Erythroblast (primary cell): Measurements from ENCODE around the gene TMEM131L.
A peak's percentile ranks its signal among the peaks of the same experiment; 100 is the strongest.

Experiments used
- DNase-seq, 2 experiments: peaks; one replicate each; lab custom pipeline; 2025; lab: John Stamatoyannopoulos, UW
- GATA1 ChIP-seq: IDR thresholded peaks from 2 replicates; pipeline ENCODE4 v1.6.1; 2011; ENCODE audit warnings: low read depth, mild to moderate bottlenecking, control low read depth, low read length, moderate library complexity
- POLR2A ChIP-seq: IDR thresholded peaks from 2 replicates; pipeline ENCODE4 v1.6.1; 2011; ENCODE audit warnings: mild to moderate bottlenecking, low read length

Gene TMEM131L

DNA sequence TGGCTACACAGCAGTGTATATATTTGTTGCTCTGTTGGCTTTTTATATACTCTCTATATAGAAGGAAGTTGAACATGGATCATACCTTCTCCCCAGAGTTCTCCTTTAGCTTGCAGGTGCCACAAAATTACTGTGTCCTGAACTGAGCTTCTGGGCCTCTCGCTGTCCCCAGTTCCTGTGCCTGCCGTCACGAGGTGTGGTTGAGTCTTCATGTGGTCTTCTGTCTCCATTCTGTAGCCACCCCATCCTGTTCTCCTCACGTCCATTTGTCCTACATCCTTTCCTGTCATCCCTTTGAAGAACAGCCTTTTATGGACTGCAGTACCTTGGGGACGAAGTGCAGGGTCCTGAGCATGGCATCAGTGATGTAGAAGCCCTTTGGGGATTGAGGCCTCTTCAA, 14.5 kb downstream of the TMEM131L start:
- TF ChIP-seq GATA1 (no peak), POLR2A (no peak)
- DNase-seq = no peak

GRCh38 chr4:153481478-153481877, 15.3 kb downstream of the TMEM131L start:
- DNase-seq = no peak
- no peak for TF ChIP-seq GATA1
- no peak for TF ChIP-seq POLR2A

DNA sequence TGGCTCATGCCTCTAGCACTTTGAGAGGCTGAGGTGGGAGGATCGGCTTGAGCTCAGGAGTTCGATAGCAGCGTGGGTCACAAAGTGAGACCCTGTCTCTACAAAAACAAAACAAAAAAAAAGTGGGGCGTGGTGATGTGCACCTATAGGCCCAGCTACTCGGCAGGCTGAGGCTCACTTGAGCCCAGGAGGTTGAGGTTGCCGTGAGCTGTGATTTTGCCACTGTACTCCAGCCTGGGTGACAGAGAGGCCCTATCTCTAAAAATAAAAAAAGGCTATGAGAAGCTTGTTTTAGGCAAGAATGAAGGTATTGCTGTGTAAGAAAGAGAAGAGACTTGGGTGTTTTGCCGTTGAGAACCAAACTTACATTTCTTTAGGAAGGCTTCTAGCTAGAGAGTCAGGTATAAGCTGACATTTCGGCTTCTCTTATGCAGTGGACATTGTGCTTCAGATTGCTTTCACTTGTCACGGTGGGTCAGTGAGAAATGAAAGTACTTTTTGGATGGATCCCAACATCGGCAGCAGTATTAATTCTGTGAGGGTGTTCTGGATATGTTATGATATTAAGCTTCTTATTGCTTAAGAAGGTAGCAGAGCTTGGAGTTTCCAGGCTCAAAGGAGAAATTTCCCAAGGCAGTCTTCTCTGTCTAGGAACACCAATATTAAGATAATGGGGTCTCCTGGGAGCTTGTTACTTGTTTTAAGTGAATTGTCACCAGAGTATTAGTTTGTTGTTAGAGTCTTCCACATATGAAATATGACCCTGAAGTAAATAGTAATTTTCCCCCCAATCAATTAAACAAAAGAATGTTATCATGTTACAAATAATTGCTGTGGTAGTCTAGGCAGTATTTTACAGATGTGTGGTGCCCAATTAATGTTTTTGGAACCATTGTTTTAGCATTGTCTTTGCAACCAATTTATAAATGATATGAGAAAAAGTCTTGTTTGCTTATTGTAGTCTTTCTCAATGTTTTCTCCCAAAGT, 17.6 kb downstream of the TMEM131L start:
- TF ChIP-seq GATA1 (no peak), POLR2A (no peak)
- no peak for DNase-seq

DNA sequence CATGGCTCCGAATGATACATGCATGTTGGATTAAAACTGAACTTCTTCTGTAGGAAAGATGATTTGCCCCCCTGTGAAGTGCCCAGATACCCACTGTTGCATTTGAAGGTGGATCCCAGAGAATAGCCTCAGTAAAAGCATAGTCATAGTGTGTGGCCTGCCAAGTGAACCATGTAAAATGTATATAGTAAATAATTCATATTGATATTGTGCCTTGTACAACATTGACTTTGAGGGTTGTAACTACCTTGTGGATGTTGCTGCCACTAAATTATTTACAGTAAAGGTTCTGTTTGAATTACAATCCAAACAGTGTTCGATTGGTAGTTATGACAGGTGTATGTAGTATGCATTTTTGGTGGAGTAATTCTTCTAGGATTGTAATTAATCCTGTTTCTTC, 19.2 kb downstream of the TMEM131L start:
- TF ChIP-seq POLR2A = no peak
- no peak for TF ChIP-seq GATA1
- DNase-seq = no peak

DNA sequence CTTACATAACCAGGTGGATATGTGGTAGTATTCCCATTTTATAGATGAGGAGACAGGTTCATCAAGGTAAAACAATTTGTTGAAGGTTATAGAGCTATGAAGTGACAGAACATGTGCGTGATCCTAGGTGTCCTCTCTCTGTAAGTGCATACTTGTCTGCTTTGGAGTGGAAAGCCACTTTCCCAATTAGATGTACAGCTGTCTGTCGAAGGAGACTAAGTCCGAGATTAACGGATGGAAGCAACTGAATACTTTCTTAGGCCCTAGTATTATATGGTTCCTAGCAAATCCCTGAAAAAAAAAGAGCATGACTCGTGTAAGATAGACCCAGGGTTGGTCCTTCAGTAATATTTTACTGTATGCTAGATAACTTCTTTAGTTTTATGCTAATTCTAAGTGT, 19.7 kb downstream of the TMEM131L start:
- no peak for DNase-seq

DNA sequence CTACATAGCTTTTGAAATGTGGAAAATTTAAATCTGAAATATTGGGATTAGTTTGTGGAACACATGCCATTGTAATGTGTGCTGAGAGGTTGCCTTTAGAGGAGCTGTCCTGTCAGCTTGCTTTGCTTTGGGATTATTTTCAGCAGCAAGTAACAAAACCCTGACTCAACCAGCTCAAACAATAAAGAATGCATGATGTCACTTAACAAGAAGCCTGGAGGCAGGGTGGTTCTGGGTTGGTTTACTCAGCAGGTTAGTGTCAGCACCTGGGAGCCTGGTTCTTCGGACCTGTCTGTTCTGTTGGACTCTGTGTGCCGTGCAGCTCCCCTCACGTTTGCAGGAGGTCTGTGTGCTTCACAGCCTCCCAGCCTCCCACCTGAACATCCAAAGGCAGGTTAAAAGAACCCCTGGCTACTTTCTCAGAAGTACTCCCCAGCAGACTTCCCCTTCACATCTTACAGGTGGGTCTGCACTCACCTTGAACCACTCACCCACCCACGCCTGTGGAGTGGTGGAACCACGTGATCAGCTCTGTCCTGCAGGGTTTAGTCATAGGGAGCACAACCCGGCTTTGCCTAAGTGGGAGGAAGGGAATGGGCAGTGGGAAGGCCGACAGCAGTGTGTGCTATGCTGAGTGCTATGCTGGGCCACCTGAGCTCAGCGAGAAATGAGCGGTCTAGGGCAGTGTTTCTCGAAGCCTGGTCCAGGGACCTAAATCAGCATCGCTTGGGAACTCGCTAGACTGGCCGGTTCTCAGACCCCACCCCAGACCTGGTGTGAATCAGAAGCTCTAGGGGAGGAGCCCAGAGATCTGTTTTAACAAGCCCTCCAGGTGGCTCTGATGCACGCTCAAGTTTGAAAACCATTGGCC, 20.4 kb downstream of the TMEM131L start:
- DNase-seq = no peak
- TF ChIP-seq POLR2A = no peak
- TF ChIP-seq GATA1 = no peak

More for the DNA sequence above, 19.7 kb downstream of the TMEM131L start:
- TF ChIP-seq POLR2A = no peak
- TF ChIP-seq GATA1 = no peak

DNA sequence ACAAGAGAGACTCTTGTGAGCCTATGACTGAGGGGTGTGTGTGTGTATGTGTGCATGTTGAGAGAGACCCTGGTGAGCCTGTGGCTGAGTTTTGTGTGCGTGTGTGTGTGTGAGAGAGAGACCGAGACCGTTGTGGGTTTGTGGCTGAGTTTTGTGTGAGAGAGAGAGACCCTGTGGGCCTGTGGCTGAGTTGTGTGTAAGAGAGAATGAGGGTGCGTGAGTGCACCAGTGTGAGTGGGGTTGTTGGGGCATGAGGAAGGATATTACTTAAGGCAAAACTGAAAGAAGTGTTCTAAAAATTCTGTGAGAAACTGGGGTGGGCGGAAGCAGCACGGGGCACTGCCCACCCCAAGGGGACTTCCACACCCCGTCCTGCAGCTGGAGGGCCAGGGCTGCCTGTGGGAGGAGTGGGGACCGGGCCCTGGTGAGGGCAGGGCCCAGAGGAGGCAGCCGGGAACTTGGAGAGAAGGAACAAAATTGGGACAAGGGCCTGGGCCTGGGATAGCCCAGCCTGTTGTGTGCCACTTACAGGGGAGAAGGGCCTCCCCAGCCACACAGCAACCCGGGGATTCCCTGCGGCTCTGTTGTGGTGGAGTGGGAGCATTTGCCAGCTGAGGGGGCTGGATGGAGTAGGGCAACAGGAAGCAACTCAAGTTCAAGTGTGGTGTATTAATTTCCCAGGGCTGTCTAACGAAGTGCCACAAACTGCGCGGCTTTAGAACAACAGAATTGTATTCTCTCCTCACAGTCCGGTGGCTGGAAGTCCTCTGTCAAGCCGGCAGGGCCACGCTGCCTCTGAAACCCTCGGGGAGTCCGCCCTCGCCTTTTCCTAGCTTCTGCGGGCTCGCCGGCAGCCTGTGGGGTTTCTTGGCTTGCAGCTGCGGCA, 22.1 kb downstream of the TMEM131L start:
- peak; percentile 34 to 43 for DNase-seq
- TF ChIP-seq POLR2A (no peak), GATA1 (no peak)

GRCh38 chr4:153489856-153490558, 23.8 kb downstream of the TMEM131L start:
- DNase-seq = no peak
- TF ChIP-seq GATA1 (no peak), POLR2A (no peak)

DNA sequence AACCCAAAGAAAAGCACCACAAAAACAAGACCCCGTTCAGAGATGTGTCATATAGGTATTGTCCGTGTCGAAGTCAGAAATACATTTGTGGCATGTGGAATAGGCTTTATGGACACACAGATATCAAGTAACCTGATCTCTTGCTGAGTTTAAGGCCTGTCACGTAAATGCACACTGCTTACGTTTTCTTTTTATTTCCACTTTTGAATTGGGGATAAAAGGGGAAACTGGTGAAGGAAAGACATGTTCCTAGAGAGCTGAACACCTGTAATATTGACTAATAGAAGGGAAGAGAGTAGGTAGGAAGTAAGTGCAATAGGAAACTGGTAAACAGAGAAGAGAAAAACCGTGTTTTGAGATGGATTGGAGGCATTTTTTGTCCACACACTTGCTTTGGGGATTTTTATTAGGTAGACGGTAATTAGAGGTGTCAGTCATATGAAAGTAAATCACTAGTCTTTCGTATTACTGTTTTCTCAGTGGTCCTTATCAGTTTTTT, 24.9 kb downstream of the TMEM131L start:
- no peak for DNase-seq
- TF ChIP-seq GATA1 (no peak), POLR2A (no peak)

DNA sequence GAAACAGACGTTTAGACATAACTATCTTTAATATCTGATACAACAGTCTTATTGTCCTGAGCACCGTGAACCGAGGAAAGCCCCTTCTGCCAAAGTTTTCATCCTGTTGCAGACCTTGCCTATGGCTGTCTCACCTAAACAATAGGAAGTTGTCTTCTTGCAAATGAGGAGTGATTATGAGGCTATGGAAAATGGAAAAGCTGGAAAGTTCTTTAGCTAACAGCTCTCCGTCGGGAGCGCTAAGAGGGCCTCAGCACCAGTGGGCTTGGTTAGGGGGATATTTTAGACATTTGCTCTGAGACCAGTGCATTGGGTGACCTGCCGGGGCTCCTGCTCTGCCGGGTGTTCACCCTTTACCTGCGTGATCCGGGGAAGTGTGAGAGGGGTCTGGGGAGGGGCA, 28.4 kb downstream of the TMEM131L start:
- no peak for DNase-seq
- TF ChIP-seq POLR2A (no peak), GATA1 (no peak)

DNA sequence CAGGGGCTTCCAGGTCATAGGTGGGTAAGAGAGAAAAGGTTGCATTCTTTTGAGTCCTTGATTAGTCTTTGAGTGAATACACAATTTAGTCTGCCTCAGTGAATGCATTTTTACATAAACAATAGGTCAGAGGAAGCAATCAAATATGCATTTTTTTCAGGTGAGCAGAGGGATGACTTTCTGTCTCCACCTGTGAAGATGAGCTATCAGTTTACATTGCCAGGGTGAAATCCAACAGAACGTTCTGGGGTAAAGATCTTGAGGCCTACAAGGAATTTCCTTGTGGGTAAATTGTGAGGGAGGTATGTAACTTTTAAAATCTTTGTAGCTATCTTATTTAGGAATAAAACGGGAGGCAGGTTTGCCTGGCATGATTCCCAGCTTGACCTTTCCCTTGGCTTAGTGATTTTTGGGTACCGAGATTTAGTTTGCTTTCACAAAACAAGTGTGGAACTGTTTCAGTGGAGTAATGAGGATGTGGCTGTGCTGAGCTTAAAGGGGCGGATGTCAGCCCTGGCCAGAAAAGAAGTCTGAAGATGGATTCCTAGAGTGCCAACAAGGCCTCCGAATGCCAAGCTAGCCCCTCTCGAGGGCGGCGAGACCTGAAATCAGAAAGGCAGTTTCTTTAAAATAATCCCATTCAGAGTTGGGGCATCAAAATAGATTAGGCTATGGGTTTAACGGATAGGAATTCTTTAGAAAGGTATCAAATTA, 29.5 kb downstream of the TMEM131L start:
- TF ChIP-seq POLR2A (no peak), GATA1 (no peak)
- no peak for DNase-seq

DNA sequence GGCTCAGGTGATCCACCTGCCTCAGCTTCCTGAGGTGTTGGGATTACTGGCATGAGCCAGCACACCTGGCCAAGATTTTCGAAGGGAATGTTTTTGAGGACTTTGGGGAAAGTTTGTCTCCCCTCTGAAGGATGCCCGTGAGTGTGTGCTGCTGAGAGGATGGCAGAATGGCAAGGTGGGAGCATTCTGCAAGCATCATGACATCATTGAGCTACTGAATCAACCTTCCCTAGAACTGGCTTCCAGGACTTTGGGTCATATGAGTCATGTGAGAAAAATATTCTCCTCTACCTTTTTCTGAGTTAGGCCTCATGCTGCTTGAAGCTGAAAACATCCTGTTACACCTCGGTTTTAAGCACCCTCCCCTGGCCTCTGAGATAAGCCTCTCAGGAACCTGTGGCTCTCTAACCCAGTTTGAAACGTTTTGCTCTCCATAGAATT, 31.0 kb downstream of the TMEM131L start:
- TF ChIP-seq GATA1 (no peak), POLR2A (no peak)
- peak; percentile 65 to 72 for DNase-seq
